ENCODE data around the gene MYMK.

MYMK gene

GRCh38 chr9:133534346-133535291 lies 9.9 kb upstream of the MYMK start, which contains the start of gene ADAMTSL2:
Gene ADAMTSL2 (plus strand): TSS chr9:133534704. CDS start chr9:133536713, 2,009 bp downstream.
- DNase-seq, result no peak

GRCh38 chr9:133533857-133534256 lies 9.1 kb upstream of the MYMK start:
- no peak for DNase-seq

GRCh38 chr9:133532937-133533668 lies 8.3 kb upstream of the MYMK start:
- DNase-seq, result no peak

GRCh38 chr9:133531293-133531692 lies 6.5 kb upstream of the MYMK start:
- DNase-seq, result no peak

GRCh38 chr9:133529874-133530273 lies 5.1 kb upstream of the MYMK start:
- DNase-seq, result no peak

- DNase-seq, result no peak
Observed at GRCh38 chr9:133529457-133529856, 4.7 kb upstream of the MYMK start.

GRCh38 chr9:133528876-133529241 lies 4.1 kb upstream of the MYMK start:
- no peak for DNase-seq

- no peak for DNase-seq
Observed at GRCh38 chr9:133528001-133528875, 3.5 kb upstream of the MYMK start.

GRCh38 chr9:133527444-133527920 lies 2.7 kb upstream of the MYMK start:
- no peak for DNase-seq

GRCh38 chr9:133526721-133527321 lies 2.1 kb upstream of the MYMK start:
- DNase-seq, result no peak

- DNase-seq, result no peak
Observed at GRCh38 chr9:133525677-133526076, 918 bp upstream of the MYMK start.

GRCh38 chr9:133524146-133524545 lies 613 bp downstream of the MYMK start:
- DNase-seq, result no peak

- no peak for DNase-seq
Observed at GRCh38 chr9:133523106-133523505, 1.7 kb downstream of the MYMK start.

- no peak for DNase-seq
Observed at GRCh38 chr9:133522073-133522910, 2.5 kb downstream of the MYMK start.

- no peak for DNase-seq
Observed at GRCh38 chr9:133521122-133522072, 3.4 kb downstream of the MYMK start.

- no peak for DNase-seq
Observed at GRCh38 chr9:133520121-133520835, 4.5 kb downstream of the MYMK start.

- no peak for DNase-seq
Observed at GRCh38 chr9:133519693-133520092, 5.1 kb downstream of the MYMK start.

GRCh38 chr9:133518706-133519449 lies 5.9 kb downstream of the MYMK start:
- DNase-seq, result no peak

- DNase-seq, result no peak
Observed at GRCh38 chr9:133518200-133518599, 6.6 kb downstream of the MYMK start.
